CD4-positive, alpha-beta T cell treated with Interleukin-10 for 1 hour (primary cell): Measurements from ENCODE around the gene TMEM161A.
"Not testable (repeated sequence)": the region's sequence is repeated elsewhere in the genome, so short reads cannot be mapped to it uniquely, and the experiment has no call there.

Source experiments
- DNase-seq: peaks from one replicate; pipeline ENCODE4 v3.0.0-alpha.2; 2020

The TMEM161A gene

GRCh38 chr19:19120308-19121231 lies 17.7 kb downstream of the TMEM161A start:
- no peak for DNase-seq

GRCh38 chr19:19119325-19120237 lies 18.7 kb downstream of the TMEM161A start:
- no peak for DNase-seq

DNA sequence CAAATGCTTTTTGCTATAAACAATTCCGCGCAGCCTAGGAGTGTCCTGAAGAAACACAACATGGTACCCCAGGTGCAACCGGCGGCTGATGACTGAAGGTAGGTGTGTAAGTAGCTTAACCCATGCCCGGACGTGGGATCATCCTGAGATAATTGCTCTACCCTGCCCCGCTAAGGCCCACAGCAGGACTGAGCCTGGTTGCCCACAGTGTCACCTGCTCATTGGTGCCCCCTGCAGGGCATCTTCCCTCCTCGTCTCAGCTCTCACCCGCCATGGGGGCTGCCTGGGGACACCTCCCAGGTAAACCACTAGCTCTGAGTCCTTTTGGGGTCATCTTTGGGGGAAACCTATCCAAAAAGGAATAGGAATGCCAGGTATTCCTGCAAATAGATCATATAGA lies 22.3 kb downstream of the TMEM161A start:
- peak; percentile 53 for DNase-seq

DNA sequence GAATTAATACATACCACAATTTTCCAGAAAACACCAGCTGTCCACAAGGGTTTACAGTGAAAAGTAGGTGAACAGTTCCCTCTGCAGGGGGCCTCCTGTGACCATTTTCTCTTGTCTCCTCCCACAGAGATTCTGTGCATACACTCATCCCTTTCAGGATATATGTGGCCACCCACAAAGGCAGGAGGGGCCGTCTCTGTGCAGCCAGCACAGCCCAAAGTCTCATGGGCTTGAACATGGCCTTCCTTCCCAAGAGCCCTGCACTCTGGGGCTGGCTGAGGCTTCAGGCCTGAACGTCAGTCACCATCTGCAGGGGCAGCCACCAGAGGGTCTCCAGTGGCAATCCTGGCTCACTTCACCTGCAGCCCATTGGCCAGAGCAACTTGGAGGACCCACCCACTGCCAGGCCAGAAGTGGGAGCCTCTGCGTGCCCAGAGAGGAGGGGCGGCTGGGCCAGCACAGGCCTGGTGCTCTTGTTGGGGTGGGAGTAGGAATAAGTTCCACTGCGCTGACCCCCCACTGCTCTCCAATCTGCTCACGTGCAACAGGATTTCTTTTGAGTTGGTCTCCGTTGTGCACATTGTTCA lies 25.1 kb downstream of the TMEM161A start:
- DNase-seq: no peak

- no peak for DNase-seq
Observed at GRCh38 chr19:19111967-19112580, 26.2 kb downstream of the TMEM161A start.

DNA sequence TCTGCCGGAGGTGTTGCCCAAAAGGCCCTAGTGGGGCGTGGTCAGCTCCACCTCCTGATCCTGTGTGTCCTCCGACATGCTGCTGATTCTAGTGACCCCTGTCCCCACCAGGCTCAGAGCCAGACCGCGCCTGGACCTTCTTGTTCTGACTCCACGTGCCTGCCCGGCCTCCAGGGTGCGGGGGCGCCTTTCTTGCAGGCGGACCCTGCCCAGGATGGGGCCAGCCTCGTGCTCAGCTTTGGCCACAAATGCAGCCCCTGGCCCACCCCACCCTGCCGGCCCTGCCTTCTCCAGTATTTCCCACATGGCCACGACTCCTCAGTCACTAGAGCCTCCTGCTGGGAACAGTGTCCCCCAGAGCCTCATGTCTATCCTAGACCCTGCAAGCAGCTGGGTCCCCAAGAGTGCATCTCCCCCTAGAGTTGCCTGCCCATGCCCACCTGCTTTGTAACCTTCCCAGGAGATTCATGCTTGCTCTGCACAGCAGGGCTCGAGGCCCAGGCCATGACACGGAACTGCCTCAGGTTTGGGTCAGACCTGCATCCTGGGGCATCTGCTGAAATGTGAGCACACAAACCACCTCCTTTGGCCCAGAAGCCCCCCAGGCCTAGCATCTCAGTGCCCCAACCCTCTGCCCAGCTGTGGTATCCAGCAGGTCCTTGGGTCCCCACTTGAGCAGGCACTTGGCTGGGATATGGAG lies 27.0 kb downstream of the TMEM161A start:
- DNase-seq: no peak

GRCh38 chr19:19110410-19111135 lies 27.7 kb downstream of the TMEM161A start:
- peak; percentile 15 for DNase-seq

DNA sequence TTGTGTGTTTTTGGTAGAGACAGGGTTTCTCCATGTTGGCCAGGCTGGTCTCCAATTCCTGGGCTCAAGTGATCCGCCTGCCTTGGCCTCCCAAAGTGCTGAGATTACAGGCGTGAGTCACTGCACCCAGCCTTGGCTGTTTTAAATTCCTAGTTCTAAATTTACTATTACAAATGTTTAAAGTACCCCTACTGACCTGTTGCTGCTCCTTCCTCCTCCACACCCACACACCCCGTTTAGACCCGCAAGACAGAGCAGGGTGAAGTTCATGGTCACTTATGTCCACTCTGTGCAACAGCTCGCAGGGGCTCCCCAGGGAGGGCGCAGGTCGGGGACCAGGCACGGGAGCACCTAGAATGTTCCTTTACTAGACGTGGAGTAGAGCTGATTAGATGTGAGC lies 28.7 kb downstream of the TMEM161A start:
- no peak for DNase-seq

DNA sequence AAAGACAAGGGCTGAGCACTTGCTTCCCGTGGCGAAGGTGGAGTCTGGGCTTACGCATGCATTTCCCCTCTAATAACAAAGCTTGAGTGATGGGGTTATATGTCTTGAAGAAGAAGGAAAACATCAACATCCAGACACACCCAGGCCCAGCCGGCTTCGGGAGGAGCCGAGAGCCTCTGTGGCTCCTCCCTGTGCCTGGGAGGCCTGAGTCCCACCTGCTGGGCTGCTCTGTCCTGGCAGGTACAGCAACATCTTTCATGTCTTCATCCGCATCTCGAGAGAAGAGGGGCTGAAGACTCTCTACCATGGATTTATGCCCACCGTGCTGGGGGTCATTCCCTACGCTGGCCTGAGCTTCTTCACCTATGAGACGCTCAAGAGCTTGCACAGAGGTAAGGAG lies 30.6 kb downstream of the TMEM161A start:
- DNase-seq: no peak

- not testable (repeated sequence) for DNase-seq
Observed at GRCh38 chr19:19106938-19107337, 31.3 kb downstream of the TMEM161A start.

DNA sequence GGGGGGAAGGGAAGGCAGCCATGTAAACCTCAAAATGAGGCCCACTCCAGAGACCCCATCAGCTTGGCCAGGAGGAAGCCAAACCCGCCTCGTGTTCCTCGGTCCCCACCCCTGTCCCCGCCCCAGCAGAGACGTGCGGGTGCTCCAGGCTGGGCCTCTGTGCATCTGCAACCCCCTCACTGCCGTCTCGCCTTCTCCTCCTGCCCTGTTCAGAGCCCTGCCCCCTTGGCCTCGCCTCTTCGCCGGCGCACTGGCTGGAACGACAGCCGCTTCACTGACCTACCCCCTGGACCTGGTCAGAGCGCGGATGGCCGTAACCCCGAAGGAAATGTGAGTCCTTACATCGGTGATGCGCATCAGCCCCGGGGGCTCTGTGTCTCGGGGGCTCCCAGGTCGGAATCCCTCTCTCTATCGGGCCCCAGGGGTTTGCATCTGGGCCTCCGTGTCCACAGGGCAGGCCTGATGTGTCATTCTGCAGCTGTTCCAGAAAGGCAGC lies 32.2 kb downstream of the TMEM161A start:
- DNase-seq: no peak

DNA sequence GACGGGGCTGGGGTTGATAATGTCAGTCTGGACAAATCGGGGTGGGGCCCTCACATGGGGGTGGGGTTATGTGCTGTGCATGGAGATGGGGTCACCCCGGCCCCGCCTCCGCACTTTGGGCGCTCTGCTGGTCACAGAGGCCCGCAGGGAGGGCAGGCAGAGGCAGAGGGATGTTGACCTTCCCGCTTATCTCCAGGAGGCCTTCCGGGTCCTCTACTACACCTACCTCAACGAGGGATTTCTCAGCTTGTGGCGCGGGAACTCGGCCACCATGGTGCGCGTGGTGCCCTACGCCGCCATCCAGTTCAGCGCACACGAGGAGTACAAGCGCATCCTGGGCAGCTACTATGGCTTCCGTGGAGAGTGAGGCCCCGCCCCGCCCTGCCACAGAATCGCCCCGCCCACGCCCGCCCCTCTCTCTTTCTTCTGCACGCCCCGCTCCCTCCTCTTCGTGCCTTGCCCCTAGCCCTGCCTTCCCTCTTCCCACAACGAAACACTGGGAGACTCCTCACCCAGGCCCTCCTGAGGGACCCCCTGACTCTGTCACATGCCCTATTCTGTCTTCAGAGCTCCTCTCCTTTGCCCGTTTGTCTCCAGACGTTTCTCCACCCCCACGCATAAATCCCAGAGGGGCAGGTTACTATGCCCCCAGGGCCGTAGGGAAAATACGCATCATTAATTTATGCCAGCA lies 32.8 kb downstream of the TMEM161A start:
- no peak for DNase-seq

DNA sequence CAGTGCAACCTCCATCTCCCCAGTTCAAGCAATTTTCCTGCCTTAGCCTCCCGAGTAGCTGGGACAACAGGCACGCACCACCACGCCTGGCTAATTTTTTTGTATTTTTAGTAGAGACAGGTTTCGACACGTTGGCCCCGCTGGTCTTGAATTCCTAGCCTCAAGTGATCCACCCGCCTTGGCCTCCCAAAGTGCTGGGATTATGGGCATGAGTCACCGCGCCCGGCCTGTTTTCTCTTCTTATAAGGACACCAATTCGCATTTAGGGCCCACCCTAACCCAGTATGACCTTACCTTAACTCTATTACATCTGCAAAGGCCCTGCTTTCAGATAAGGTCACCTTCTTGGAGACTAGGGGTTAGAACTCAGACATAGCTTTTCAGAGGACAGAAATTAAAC lies 35.1 kb downstream of the TMEM161A start:
- DNase-seq: no peak

DNA sequence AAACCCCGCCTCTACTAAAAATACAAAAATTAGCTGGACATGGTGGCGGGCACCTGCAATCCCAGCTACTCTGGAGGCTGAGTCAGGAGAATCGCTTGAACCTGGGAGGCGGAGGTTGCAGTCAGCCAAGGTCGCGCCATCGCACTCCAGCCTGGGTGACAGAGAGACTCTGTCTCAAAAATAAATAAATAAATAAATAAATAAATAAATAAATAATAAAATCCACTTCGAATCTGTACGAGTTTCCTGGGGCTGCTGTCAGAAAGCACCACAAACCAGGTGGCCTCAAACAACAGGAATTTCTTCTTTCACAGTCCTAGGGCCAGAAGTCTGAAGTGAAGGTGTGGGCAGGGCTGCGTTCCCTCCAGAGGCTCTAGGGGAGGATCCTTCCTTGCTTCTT lies 35.7 kb downstream of the TMEM161A start:
- not testable (repeated sequence) for DNase-seq

GRCh38 chr19:19101540-19101939 lies 36.7 kb downstream of the TMEM161A start:
- DNase-seq: no peak

DNA sequence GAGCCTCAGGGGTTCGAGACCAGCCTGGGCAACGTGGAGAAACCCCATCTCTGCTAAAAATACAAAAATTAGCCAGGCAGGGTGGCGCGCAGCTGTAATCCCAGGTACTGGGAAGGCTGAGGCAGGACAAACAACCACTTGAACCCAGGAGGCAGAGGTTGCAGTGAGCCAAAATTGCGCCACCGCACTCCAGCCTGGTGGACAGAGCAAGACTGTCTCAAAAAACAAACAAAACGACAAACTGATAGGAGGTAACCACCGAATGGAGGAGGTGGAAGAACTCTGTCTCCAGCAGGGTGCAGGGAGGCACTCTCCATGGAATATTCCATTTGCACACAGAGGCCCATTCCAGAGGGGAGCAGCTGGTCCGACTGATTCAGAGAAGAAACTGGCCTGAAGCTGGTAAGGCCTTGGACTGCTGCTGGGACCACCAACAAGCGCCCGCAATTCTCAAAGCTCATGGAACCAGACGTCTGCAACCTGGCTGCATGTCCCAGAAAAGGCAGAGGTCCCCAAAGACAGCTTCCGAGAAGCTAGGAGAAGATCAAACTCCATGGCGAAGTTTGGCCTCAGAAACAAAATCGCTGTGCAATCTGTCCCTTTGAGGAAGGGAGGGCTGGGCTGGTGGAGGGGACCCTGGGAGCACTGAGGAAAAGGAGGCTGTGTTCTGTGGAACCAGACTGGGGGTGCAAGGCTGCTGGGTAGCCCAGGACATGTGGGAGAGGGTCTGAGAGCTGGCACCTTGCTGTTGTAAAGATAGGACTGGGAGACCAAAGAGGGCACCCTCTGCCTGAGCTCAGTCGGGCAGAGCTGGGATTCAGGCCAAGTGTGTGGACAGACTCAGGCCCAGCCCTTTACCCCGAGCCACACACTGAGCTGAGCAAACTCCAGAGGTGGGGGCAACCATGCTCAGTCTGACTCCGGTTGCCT lies 39.3 kb downstream of the TMEM161A start:
- no peak for DNase-seq

DNA sequence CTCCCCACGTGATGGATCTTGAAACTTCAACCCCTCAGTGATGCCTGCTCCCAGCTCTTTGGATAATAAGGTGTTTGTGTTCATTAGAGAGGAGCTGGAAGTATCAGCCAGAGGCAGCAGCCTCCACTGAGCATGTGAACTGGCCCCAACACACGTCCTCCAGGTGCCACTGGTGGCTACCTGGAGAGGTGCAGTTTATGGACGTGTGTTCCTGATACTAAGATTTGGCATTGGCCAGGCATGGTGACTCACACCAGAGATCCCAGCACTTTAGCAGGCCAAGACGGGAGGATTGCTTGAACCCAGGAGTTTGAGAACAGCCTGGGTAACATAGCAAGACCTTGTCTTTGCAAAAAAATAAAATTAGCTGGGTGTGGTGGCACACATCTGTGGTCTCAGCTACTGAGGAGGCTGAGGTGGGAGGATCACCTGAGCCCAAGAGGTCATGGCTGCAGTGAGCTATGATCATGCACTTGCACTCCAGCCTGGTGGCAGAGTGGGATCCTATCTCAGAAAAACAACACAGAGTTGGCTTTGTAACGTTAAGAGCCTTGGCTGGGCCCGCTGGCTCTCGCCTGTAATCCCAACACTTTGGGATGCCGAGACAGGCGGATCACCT lies 40.1 kb downstream of the TMEM161A start:
- no peak for DNase-seq

DNA sequence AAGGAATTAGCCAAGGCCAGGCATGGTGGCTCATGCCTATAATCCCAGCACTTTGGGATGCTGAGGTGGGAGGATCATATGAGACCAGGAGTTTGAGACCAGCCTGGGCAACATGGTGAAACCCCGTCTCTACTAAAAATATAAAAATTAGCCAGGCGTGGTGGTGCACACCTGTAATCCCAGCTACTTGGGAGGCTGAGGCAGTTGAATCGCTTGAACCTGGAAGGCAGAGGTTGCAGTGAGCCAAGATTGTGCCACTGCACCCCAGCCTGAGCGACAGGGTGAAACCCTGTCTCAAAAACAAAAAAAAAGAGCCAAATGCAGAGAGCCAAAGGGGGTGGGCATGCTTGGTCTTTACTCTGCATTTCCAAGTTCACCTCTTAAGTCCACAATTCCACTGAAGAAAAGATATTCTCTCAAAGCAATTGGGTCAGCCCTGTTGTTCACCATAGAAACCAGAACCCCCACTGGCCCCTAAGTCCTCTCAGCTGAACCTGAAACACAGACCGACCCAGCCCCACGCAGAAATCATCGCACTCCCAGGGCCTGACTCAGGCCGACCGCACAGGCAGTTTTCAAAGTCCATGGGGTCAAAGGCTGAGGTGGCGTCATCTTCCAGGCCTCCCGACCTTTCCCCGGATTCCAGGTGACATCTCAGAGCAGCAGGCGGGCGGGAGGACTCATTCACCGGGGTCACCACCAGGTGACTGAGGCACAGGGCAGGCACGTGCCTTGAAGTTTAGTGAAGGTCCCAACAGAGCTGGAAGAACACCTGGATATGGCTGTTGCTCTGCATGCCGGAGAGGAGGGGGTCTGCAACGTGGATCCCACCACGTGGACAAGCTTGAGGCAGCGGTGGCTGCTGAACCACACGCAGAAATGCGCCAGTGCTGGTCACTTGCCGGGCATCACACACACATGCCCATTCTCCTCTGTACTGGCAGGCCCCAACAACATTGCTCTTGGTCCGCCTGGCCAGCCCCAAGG lies 41.3 kb downstream of the TMEM161A start:
- DNase-seq: no peak
